GM13977 (cell line): ENCODE data around the gene CAPN2.
A peak's percentile ranks its signal among the peaks of the same experiment; 100 is the strongest.

Experiments
- DNase-seq: peaks from one replicate; pipeline ENCODE4 v3.0.0; 2012; ENCODE audit warnings: low spot score
- in situ Hi-C: fragments of 300-500 bp; cut with MboI; formaldehyde crosslinking; loops from one replicate; pipeline ENCODE4 v1.12.0; 2022; ENCODE audit warnings: low sequenced_read_pairs, low pct_unique_long_range_greater_than_20kb, mixed read lengths, inconsistent platforms; ENCODE audit not compliant: unreplicated experiment
- TF ChIP-seq, protein P1 (sequence below): IDR thresholded peaks from 2 replicates; pipeline ENCODE4 v1.5.1; 2012; ENCODE audit warnings: mild to moderate bottlenecking, control low read depth; ENCODE audit not compliant: insufficient read depth; ENCODE audit errors: extremely low read depth, missing control alignments

Gene CAPN2

GRCh38 chr1:223747838-223748335, 35.5 kb downstream of the CAPN2 start:
- in situ Hi-C loops: no loop called here
- TF ChIP-seq, protein P1, sequence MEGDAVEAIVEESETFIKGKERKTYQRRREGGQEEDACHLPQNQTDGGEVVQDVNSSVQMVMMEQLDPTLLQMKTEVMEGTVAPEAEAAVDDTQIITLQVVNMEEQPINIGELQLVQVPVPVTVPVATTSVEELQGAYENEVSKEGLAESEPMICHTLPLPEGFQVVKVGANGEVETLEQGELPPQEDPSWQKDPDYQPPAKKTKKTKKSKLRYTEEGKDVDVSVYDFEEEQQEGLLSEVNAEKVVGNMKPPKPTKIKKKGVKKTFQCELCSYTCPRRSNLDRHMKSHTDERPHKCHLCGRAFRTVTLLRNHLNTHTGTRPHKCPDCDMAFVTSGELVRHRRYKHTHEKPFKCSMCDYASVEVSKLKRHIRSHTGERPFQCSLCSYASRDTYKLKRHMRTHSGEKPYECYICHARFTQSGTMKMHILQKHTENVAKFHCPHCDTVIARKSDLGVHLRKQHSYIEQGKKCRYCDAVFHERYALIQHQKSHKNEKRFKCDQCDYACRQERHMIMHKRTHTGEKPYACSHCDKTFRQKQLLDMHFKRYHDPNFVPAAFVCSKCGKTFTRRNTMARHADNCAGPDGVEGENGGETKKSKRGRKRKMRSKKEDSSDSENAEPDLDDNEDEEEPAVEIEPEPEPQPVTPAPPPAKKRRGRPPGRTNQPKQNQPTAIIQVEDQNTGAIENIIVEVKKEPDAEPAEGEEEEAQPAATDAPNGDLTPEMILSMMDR: no peak
- DNase-seq: no peak

GRCh38 chr1:223748405-223748772, 36.0 kb downstream of the CAPN2 start:
- TF ChIP-seq, protein P1: no peak
- DNase-seq: no peak
- in situ Hi-C loops: no loop called here

DNA sequence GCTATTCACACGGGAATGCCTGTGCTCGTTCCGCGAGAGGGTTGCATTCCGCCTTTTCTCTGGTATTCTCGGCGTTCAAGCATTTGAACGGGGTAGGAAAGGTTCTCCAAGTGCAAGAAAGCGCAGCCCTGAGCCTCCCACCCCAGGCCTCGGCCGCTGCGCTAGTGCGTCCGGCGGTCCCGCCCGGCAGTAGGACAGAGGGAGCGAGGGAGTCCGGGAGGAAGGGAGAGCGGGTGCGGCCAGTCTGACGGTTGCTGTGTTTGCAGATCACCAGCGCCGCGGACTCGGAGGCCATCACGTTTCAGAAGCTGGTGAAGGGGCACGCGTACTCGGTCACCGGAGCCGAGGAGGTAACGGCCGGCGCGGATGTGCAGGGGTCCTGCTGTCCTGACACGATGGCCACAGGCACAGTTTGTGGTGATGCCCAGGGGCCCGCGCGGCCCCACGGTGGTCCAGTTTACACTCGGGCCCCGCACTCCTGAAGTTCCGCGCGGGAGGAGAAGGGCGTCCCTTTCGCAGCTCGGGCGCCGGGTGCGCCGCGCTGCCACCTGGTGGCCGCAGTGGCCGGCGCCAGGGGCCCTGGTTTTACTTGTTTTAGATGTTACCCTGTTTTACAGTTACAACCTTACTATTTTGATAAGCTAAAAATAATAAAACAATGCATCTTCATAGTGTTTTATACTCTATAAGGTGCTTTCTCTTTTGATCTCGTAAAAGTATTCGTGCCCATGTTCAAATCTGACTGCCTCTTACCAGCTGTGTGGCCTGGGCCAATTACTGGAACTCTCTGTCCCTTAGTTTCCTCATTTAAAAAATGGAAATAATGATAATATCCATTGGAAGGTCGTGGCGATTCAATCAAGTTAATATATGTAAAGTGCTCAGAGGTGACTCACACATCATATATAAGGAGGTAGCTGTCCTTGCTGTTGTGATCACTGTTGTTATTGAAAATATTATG, 36.7 kb downstream of the CAPN2 start:
- peak; percentile 84 for DNase-seq
- TF ChIP-seq, protein P1: peak; percentile 94
- in situ Hi-C loops: no loop called here

DNA sequence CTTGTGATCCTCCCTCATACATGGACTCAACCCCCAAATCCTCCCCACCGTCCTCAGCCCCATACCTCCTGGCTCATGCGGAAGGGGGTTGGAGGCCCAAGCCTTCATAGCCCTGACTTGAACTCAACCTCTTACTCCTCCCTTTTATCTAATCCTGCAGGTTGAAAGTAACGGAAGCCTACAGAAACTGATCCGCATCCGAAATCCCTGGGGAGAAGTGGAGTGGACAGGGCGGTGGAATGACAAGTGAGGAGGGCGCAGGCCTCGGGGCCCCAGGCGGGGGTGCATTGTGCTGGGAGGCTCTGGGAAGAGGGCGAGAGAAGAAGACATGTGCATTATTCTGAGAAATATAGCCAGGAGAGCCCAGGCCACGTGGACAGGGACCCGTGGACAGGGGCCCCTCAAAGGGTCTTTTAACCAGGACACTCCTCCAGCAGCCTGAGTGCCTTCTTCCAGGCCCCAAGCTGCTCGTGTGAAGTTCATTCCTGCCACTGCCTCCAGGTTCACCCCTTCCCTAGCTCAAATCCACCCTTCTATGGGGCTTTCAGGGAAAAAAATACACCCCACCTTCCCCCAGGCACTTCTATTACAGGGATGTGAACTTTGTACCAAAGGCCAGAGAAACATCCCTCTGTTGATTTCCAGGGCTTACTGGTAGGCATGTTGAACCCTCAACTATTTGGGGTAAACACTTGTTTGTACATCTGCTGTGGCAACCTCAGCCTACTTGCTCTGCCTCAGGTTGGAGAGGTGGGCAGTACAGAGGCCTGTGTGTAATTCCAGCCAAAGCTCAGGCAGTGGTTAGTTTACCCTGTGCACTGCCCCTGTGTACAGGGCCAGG, 38.6 kb downstream of the CAPN2 start:
- no peak for DNase-seq
- in situ Hi-C loops: loop anchor here (10.0 kb wide), 1 partner anchor 56 kb away; no protein-coding TSS in a partner anchor
- TF ChIP-seq, protein P1: no peak

DNA sequence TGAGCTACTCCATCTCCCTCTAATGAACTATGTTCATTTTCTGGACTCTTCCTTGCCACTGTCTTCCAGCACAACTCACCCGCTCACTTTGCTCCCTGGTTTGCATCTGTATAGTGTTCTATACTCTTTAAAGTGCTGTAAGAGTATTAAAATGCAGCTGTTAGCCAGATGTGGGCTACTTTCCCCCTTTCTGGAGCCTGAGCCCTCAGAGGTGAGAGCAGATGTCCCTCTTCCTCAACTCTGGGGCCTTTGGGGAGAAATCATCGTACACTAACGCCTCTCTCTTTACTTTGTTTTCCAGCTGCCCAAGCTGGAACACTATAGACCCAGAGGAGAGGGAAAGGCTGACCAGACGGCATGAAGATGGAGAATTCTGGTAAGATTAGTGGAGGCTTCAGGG, 39.4 kb downstream of the CAPN2 start:
- TF ChIP-seq, protein P1: no peak
- no peak for DNase-seq
- in situ Hi-C loops: loop anchor here (10.0 kb wide), 1 partner anchor 57 kb away; no protein-coding TSS in a partner anchor

GRCh38 chr1:223752721-223753515, 40.6 kb downstream of the CAPN2 start:
- in situ Hi-C loops: loop anchor here (10.0 kb wide), 1 partner anchor 58 kb away; no protein-coding TSS in a partner anchor
- TF ChIP-seq, protein P1: no peak
- DNase-seq: no peak
